GM18909 (cell line): ENCODE data around the gene GNA15.
"Not testable (repeated sequence)": the region's sequence is repeated elsewhere in the genome, so short reads cannot be mapped to it uniquely, and the experiment has no call there.

Source experiments
- ATAC-seq: cut with Tn5 transposase; IDR thresholded peaks from one replicate; pipeline ENCODE4 v1.9.1; 2021; ENCODE audit warnings: mild to moderate bottlenecking; ENCODE audit not compliant: unreplicated experiment, poor library complexity

GNA15 gene

DNA sequence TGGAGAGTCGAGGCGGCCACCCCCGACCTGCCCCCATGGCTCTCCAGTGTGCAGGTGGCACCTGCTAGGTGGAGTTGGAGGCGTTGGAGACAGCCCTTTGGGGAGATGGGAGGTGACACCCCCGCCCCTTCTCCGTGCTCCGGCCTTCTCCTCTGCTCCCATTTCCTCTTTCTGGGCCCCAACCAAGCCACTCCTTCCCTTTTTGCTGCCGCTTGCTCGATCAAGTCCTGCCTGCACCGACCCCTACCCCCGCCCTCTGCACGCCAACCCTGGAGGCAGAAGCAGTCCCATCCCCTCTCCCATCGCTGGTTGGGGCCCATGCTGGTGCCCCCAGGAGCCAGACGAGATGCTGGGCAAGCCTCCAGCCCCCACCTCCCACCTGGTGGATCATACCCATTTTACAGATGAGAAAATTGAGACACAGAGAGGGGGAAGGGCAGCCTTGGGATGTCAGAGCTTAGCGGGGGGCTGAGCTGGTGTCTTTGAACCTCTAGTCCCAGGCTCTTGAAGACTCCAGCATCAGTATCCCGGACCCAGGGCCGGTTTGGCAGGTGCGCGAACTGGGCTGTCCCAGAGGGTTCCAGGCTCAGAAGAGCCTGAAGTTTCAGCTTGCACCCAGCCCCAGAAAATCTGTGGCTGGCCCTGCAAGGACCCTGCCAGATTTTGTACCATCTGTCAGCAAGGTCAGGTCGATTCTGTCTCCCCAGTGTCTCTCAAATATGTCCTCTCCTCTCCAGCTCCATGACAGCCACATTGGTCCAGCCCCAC is 10.3 kb downstream of the GNA15 start:
- ATAC-seq, result no peak

DNA sequence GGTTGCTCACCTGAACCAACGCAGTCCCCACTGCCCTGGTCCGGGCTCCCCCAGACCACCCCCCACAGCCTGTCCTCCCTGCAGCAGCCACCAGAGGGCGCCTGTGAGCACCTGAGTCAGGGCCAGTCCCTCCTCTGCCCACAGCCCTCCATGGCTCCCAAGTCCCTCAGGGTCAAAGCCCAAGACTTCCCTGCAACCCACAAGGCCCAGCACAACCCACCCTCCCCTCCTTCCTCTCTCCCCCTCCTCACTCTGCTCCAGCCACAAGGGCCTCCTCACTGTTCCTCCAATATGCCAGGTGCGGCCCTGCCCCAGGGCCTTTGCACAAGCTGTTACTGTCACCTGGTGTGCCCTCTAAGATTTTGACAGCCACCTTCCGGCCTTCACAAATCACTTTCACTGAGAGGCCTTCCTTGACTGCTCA is 10.9 kb downstream of the GNA15 start:
- no peak for ATAC-seq

DNA sequence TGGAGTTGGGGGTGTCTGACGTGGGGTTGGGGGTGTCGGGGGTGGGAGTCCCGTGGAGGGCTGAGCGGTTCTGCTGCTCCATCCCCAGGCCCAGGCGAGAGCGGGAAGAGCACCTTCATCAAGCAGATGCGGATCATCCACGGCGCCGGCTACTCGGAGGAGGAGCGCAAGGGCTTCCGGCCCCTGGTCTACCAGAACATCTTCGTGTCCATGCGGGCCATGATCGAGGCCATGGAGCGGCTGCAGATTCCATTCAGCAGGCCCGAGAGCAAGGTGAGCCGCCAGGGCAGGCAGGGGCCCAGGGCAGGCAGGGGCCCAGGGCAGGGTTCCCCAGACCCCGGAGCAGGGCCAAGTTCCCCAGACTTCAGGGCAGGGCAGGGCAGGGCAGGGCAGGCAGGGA is 12.7 kb downstream of the GNA15 start:
- no peak for ATAC-seq

DNA sequence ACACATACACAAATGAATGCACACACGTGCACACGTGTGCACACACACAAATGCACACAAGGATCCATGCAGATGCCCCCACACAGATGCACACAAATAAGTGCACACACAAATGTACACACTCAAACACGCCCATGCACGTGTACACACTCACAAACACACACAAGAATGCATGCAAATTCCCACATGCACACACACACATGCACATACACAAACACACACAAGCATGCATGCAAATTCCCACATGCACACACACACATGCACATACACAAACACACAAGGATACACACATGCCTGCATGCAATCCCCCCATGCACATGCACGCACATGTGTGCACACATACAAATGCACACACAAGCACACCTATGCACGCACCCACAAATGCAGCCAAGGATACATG is 13.3 kb downstream of the GNA15 start:
- ATAC-seq, result no peak

DNA sequence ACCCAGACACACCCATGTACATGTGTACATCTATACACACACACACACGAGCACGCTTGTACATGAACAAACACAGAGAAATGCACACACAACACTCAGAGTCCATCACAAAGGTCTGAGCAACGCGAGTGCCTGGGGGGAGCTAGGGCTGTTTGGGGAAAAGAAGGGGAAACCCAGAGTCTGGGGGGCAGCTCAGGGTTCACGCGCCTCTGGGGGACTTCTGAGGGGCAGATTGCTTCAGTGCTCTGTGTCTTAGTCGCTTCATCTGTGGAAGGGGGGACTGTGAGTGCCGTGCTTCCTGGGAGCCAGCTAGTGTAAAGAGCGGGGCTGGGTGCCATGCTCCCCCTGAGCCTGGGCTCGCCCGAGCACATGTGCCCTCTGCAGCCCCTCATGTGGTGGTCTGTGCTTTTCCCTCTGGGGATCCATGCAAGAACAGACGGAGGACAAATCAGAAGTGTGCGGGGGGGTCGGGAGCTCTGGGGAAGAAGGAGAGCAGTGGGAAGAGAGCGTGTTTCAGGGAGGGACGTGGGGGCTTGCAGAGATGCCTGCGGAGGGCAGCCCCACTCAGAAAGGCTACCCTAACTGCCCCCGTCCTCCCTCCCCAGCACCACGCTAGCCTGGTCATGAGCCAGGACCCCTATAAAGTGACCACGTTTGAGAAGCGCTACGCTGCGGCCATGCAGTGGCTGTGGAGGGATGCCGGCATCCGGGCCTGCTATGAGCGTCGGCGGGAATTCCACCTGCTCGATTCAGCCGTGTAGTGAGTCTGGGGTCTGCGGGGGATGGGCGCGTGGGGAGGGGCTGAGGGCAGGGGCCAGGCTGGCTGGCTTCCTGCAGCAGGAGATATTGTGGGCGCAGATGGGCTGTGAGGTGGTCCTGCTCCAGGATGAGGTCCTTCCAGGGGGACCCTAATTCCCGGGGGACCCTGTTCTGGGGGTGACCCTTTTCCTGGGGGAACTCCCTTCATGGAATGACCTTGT is 14.0 kb downstream of the GNA15 start:
- no peak for ATAC-seq

DNA sequence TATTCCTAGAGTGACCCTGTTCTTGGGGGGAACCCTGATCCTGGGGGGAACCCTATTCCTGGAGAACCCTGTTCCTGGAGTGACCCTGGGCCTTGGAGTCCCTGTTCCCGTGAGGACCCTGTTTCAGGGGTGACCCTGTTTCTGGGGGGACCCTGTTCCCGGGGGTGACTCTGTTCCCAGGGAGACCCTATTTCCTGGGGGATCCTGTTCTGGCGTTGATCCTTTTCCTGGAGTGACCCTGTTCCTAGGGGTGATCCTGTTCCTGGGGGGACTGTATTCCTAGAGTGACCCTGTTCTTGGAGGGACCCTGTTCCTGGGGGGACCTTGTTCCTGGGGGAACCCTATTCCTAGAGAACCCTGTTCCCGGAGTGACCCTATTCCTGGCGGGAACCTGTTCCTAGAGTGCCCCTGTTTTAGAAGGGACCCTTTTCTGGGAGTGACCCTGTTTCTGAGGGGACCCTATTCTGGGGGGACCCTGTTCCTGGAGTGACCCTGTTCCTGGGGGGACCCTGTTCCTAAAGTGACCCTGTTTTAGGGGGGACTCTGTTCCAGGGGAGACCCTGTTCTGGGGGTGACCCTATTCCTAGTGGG is 15.0 kb downstream of the GNA15 start:
- no peak for ATAC-seq

DNA sequence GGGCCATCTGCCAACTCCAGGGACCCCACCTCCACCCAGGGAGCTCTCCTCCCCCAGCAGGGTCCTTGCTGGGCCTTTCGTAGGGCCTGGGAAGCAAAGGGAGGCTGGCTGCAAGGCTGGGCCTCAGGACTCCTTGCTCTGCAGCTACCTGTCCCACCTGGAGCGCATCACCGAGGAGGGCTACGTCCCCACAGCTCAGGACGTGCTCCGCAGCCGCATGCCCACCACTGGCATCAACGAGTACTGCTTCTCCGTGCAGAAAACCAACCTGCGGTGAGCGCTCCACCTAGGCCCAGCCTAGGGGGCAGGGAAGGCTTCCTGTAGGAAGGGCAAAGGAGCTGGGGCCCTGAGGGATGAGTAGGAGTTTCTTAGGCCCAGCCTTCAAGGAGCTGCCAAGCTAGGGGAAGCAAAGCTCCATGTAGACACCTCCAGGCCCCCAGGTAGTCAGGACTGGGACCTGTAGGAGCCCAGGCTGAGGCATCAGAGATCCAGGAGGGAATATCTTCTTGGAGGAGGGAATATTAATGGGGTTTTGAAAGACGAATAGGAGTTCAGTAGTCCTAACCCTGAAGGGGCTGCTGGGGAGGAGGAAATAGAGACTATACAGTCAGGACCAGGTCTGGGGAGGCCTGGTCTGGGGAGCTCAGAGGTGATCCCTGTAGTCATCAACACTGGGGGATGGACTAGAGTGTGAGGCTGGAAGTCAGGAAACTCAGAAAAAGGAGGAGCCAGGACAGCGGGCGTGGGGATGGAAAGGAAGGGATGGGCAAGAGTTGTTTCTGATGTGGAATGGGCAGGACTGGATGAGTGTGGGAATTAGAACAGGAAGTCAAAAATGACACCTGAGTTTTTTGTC is 16.0 kb downstream of the GNA15 start:
- ATAC-seq, result no peak

DNA sequence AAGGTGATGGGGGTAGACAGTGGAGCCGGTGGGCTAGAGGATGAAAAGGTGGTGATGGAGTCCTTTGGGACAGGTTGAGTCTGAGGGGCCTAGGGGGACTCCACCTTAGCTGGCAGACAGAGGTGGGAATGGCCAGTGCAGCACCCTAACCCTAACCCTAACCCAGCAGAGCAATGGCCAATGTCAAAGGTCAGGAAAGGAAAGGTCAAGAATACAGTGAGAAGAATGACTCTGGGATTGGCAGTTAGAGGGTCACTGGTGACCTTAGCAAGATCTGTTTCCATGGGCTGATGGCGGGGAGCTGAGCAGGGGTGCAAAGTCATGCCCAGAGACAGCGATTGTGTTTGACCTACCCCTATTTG is 16.6 kb downstream of the GNA15 start:
- ATAC-seq, result no peak

DNA sequence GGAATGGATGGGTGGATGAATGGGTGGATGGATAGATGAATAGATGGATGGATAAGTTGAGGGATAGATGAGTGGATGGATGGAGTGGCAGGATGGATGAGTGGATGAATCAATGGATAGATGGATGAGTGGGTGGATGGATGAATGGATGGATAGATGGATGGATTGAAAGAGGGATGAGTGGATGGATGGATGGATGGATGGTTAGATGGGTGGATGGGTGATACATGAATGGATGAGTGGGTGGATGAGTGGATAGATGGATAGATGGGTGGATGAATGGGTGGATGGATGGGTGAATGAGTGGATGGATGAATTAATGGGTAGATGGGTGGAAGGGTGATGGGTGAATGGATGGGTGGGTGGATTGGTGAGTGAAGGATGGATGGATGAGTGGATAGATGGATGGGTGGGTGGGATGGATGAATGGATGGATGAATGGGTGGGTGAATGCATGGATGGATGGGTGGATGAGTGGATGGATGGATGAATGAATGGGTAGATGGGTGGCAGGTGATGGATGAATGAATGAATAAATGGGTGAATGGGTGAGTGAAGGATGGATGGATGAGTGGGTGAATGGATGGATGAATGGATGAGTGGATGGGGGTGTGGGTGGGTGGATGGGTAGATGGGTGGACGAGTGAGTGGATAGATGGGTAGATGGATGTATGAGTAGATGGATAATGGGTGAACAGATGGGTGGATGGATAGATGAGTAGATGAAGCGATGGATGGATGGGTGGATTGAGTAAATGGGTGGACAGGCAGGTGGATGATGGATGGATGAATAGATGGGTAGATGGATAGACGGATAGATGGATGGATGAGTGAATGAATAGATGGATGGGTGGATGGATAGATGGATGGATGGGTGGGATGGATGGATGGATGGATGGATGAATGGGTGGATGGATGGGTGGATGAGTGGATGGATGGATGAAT is 17.7 kb downstream of the GNA15 start:
- no peak for ATAC-seq

DNA sequence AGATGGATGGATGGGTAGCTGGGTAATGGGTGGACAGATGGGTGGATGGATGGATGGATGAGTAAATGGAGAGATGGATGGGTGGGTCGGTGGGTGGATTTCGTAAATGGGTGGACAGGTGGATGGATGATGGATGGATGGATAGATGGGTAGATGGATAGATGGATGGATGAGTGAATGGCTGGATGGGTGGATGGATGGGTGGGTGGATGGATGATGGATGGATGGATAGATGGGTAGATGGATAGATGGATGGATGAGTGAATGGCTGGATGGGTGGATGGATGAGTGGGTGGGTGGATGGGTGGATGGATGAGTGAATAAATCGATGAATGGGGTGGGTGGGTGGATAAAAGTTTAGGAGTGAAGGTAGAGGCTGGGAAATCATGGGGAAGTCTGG is 18.6 kb downstream of the GNA15 start:
- not testable (repeated sequence) for ATAC-seq

DNA sequence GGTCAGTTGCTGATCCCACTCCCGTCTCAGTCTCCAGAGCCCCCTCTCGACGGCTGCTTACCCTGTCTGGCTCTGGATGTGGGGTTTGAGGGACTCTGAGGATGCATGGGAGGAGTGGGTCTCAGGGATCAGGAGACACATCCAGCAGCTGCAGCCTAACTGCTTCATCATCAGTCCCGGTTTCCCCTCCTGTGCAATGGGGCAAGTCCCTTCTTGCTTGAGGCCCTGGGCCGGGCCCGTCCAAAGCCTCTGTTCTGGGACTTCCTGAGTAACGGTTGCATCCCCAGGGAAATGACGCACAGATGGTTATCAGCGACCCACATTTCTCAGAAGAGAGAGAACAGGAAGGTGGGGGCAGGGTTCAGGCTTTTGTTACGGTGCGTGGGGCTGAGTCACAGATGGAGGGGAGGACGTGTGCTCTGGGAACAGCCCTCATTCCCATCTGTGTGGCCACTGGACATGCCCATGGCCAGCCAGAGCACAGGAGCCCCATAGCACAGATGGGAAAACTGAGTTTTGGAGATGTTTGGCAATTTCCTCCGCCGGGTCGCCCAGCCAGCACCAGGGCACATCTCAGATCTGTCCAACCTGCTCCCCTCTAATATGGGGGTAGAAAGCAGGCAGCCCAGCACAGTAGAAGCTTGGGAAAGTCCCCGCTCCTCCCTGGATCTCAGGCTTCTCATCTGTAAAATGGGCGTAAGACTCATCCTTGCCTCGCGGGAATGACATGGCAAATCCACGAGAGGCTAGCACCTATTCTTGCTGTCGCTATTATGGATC is 19.3 kb downstream of the GNA15 start:
- ATAC-seq, result peak; percentile 71

DNA sequence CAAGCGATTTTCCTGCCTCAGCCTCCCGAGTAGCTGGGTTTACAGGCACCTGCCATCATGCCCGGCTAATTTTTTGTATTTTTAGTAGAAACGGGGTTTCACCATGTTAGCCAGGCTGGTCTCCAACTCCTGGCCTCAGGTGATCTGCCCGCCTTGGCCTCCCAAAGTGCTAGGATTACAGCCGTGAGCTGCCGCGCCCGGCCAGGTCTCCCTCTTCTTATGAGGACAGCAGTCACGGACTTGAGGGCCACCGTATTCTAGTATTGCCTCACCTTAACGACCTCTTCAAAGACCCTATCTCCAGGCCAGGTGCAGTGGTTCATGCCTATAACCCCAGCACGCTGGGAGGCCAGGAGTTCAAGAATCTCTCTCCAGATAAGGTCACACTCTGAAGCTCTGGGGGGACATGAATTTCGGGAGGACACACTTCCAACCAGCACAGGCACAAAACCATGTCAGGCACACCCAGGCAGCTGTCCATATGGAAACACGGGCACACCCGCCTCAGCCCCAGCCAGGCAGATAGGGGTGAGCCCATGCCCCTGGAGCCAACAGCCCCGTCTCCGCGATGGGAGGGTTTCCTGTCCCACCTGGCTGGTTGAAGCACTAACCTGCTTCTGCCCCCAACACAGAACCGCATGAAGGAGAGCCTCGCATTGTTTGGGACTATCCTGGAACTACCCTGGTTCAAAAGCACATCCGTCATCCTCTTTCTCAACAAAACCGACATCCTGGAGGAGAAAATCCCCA is 21.4 kb downstream of the GNA15 start:
- ATAC-seq, result no peak

DNA sequence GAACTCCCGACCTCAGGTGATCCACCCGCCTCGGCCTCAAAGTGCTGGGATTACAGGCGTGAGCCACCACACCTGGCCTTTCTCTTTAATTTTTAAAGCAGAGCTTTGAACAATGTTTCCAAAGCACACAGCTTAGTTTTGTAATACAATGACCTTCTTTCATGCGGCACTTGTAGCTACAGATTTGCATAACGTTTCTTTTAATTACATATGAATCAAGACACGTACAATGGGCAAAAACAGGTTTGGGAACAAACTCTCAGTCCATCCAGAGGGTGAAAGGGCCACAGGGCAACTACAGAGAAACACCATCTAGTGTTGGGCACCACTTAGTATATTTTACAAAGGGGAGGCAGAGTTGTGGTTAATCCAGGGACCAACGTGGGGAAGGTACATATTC is 23.7 kb downstream of the GNA15 start:
- no peak for ATAC-seq

DNA sequence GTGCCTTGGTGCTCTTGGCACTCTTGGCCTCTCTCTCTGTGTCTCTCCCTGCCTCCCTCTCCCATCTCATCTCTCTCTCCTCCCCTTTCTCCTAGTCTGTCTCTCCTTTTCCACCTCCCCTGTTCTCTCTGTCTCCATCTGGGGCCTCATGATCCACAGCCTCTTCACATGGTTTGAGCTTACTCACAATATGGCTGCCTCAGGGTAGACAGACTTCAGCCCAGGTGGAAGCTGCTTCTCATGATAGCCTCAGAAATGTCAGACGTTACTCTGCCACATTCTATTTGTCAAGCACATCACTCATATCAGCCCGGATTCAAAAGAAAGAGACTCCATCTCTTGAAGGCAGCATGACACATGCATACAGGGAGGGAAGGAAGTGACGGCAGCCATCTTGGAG is 24.4 kb downstream of the GNA15 start:
- ATAC-seq, result no peak

DNA sequence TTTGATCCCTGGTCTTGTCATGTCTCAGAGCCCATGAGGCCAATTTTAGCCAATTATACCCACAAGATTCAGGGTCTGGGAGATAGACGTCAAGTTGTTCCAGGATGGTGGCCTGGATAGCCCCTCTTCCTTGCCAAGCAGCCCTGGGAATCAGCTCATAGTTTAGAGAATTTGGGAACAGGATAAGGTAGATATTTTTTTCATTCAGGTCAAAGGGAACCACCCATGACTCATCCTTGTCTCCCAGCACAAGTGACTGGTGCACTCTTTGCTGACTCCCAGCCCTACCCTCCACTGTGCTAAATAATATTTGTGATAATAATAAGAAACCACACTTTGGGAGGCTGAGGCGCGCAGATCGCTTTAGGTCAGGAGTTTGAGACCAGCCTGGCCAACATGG is 25.6 kb downstream of the GNA15 start:
- ATAC-seq, result no peak

DNA sequence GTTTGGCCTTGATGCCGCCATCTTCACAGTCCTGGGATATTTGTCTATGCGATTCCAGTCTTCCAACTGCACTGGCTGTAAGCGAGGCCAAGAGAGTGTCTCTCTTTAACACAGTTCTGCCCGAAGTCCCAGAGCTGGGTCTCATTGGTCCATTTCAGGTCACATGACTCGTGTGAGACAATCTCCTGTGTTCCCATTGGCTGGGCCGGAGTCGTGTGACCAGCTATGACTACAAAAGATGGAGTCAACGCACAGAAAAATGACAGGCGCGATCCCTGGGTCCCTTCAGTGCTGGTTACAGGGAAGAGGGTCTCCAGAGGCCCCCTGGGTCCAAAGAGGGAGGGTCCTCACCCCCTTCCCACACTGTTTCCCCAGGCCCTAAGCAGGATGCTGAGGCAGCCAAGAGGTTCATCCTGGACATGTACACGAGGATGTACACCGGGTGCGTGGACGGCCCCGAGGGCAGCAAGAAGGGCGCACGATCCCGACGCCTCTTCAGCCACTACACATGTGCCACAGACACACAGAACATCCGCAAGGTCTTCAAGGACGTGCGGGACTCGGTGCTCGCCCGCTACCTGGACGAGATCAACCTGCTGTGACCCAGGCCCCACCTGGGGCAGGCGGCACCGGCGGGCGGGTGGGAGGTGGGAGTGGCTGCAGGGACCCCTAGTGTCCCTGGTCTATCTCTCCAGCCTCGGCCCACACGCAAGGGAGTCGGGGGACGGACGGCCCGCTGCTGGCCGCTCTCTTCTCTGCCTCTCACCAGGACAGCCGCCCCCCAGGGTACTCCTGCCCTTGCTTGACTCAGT is 26.8 kb downstream of the GNA15 start:
- ATAC-seq, result no peak
